Fibroblast of the conjunctiva (primary cell): ENCODE measurements around the gene AXIN1.
A peak's percentile ranks its signal among the peaks of the same experiment; 100 is the strongest.
"Not testable (repeated sequence)": the region's sequence is repeated elsewhere in the genome, so short reads cannot be mapped to it uniquely, and the experiment has no call there.

ENCODE experiments used
- DNase-seq: peaks from one replicate; pipeline ENCODE4 v3.0.0-alpha.2; 2010; ENCODE audit warnings: low read depth

AXIN1 gene, protein sequence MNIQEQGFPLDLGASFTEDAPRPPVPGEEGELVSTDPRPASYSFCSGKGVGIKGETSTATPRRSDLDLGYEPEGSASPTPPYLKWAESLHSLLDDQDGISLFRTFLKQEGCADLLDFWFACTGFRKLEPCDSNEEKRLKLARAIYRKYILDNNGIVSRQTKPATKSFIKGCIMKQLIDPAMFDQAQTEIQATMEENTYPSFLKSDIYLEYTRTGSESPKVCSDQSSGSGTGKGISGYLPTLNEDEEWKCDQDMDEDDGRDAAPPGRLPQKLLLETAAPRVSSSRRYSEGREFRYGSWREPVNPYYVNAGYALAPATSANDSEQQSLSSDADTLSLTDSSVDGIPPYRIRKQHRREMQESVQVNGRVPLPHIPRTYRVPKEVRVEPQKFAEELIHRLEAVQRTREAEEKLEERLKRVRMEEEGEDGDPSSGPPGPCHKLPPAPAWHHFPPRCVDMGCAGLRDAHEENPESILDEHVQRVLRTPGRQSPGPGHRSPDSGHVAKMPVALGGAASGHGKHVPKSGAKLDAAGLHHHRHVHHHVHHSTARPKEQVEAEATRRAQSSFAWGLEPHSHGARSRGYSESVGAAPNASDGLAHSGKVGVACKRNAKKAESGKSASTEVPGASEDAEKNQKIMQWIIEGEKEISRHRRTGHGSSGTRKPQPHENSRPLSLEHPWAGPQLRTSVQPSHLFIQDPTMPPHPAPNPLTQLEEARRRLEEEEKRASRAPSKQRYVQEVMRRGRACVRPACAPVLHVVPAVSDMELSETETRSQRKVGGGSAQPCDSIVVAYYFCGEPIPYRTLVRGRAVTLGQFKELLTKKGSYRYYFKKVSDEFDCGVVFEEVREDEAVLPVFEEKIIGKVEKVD

DNA sequence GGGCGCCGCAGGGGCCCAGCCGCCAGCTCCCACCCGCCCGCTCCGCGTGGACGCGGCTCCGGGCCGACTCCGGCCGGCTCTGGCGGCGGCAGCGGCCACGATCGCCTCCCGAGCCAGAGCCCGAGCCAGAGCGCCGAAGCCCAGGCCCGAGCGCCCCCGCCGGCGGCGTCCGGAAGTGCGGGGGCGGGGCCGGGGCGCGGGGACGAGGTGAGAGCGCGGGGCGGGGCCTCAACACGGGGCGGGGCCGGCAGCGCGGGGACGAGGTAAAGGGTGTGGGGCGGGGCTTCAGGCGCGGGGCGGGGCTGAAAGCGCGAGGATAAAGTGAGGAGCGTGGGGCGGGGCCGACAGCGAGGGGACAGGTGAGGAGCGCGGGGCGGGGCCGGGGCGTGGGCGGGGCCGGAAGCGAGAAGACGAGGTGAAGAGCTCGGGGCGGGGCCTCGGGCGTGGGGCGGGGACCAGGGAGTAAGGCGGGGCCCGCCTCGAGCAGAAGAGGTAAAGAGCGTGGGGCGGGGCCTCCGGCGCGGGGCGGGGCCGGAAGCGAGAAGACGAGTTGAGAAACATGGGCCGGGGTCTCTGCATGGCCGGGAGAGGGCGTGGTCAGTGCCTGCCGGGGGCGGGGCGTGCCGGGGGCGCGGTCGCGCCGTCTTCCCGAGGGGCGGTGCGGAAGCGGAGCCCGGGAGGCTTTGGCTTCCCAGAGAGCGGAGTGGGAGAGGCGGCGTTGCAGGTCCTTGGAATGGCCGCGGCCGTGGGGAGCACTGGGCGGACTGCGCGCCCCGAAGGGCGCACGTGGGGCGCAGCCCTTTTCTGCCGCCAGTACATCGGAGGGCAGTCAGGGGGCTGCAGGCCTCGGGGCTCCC lies at the start of gene AXIN1:
Gene AXIN1, minus strand, starts transcription at position 177 of the 857 bp plus-strand sequence. CDS start 5,698 bp downstream, outside the sequence.
- peak; percentile 78 for DNase-seq

DNA sequence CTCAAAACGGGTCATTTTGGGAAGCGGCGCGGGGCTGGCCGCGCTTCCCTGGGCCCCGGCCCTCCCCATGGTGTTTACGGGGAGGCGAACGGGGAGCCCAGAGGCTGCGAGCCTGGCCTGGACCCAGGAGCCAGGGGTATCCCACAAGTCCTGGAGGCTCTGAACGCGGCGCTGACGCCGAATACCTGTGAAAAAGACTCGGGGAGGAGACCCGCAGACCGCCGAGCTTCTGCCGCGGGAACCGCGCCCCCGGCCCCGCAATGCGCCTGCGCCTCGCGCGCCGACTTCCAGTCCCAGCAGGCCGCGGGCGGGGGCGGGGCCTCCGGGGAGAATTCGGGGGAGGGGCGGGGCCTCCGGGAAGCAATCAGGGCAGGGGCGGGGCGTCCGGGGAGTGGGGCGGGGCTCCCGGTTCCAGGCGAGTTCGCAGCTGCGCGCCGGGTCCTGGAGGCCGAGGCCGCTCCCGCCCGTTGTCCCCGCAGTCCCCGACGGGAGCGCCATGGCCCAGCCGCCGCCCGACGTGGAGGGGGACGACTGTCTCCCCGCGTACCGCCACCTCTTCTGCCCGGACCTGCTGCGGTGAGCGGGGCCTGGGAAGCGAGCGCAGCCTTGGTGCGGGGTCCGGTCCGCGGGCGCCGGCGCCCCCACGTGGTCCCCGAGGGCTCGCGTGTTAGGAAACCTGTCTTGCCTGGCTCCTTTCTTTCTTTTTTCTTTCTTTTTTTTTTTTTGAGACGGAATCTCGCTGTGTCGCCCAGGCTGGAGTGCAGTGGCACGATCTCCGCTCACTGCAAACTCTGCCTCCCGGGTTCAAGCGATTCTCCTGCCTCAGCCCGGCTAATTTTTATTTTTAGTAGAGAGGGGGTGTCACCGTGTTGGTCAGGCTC lies 49.2 kb upstream of the AXIN1 start, which contains the start of gene DECR2:
Gene DECR2, plus strand, starts transcription at position 418 of the 881 bp plus-strand sequence. Its CDS starts 79 bp downstream, at position 497.
- peak; percentile 80 for DNase-seq

DNA sequence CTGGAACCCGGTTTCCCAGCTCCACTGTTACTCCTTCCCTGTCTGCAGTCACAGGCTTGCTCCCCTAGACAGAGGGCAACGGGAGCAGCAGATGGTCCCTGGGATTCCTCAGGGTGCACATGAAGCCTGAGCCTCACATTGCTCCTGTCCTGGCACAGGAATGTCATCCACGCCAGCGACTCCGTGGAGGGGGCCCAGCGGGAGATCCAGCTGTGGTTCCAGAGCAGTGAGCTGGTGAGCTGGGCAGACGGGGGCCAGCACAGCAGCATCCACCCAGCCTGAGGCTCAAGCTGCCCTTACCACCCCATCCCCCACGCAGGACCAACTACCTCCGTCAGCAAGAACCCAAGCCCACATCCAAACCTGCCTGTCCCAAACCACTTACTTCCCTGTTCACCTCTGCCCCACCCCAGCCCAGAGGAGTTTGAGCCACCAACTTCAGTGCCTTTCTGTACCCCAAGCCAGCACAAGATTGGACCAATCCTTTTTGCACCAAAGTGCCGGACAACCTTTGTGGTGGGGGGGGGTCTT lies 47.6 kb upstream of the AXIN1 start:
- no peak for DNase-seq

DNA sequence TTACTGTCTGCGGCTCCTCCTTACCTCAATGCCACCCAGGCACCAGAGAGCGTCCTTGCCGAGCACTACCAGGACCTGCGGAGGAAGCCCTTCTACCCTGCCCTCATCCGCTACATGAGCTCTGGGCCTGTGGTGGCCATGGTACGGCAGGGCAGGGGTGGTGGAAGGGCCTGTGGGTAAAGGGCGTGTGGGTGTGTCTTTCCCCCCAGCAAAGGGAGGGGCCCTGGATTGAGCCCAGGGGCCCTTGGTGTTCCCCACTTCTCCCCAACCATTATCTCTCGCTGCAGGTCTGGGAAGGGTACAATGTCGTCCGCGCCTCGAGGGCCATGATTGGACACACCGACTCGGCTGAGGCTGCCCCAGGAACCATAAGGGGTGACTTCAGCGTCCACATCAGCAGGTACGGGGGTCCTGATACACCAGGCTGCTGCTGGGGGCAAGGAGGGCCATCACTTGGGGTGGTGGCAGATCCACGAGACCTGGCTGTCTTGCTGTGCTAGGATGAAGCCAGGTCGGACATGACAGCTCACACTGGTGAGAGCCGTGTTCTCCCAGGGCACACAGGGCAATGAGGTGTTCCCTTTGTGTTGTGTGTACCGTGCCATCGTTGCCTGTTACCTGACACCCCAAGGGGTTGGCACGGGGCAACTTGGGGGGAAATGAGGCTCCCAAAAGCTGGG lies 47.0 kb upstream of the AXIN1 start:
- no peak for DNase-seq

DNA sequence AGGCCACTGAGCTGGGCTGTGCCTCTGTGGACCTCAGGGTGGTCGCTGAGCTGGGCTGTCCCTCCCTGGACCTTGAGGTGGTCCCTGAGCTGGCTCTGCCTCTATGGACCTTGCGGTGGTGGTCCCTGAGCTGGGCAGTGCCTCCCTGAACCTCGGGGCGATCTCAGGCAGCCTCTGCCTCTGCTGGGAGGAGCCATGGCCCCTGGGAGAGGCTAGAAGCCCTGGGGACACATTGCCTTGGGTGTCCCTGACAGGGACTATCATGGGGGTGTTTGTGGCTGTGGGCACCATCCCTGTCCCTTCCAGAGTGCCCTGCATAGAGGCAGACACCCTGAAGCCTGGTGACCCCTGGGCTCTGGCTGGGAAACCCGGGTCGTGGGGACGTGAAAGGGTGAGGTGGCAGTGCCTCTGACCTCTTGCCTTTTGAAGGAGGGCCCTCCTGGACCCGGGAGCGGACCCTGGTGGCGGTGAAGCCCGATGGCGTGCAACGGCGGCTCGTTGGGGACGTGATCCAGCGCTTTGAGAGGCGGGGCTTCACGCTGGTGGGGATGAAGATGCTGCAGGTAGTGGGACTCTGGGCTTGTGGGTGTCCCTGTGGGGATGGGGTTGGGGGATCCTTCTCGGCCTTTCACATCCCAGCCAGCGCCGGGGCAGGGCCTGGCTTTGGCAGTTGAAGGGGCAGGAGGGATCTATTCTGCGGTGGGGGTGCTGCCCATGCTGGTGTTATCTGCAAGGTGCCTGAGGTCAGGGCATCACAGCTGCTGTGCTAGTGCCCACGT lies 46.2 kb upstream of the AXIN1 start:
- no peak for DNase-seq

DNA sequence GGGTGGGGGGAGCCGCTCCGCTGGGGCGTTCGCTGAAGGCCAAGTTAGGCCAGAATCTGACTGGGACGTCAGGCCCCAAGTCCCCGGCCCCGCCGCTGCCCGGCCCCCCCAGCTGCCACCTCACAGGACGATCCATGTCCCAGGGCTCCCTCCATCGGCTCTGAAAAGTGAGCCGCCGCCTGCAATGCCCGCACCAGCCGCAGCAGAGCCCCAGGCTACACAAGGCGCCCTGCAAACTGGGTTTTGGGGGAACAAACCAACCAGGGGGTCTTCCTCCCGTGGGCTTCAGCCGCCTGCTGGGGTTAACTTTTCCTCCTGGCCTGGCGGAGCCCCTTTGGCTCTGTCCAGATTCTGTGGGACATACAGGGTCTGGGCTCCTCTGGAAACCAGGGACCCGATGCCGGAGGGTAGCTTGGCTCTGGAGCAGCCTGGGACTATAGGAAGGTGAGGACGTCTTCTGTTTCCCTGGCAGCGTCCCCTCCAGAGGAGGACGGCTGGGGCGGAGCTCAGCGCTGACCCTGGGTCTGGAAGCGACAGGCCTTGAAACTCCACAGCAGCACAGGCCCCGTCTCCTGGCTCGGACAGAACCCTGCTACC lies 45.3 kb upstream of the AXIN1 start:
- no peak for DNase-seq

DNA sequence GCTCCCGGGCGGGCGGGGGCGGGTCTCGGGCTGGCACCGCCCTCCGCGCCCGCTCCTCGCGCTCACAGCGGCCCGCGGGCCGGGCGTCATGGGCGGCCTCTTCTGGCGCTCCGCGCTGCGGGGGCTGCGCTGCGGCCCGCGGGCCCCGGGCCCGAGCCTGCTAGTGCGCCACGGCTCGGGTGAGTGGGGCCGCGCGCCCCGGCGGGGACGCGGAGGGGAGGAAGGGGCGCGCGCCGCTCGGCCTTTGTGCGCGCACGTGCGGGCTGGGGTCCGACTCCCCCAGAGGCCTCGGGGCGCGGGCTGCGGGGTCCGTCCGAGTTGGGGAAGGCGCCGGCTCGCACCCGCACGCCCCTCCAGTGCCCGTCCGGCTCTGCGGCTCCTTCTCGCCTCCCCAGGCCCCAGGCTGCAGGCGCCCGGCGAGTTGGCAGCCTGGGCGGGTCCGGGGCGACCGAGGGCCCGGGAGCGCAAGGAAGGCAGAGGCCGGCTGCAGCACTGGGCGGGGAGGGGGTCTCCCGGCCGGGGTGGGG lies 44.7 kb upstream of the AXIN1 start, which contains the start of gene NME4:
Gene NME4, plus strand, starts transcription at position 65 of the 527 bp plus-strand sequence. Its CDS starts 24 bp downstream, at position 89.
- DNase-seq: no peak

DNA sequence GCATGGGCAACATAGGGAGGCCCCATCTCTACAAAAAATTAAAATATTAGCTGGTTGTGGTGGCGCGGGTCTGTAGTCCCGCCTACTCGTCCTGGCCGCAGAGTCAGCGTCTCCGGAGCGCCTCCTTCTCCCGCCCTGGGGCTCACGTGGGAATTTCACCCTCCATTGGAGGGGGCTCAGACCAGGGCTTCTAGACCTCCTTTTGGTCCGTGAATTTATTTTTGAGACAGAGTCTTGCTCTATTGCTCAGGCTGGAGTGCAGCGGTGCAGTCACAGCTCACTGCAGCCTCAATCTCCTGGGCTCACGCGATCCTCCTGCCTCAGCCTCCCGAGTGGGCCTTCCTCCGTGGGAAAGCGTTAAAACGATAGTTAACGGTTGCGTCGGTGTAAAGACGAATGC lies 44.1 kb upstream of the AXIN1 start:
- no peak for DNase-seq

DNA sequence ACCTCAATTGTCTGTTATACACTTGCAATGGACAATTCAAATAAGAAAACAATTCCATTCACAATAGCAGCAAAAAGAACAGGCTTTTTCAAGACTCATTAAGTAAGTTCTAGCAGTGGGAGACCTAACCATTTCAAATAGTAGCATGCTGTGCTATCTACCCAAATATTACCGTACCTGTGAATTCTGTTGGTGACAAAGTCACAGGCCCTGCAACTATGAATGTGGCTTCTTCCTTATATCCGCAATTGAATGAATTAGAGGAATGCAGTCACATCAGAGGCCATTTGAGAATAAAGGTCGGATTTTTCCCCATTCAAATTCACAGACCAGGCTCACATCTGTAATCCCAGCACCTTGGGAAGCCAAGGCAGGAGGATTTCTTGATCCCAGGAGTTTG lies 43.7 kb upstream of the AXIN1 start:
- DNase-seq: no peak

DNA sequence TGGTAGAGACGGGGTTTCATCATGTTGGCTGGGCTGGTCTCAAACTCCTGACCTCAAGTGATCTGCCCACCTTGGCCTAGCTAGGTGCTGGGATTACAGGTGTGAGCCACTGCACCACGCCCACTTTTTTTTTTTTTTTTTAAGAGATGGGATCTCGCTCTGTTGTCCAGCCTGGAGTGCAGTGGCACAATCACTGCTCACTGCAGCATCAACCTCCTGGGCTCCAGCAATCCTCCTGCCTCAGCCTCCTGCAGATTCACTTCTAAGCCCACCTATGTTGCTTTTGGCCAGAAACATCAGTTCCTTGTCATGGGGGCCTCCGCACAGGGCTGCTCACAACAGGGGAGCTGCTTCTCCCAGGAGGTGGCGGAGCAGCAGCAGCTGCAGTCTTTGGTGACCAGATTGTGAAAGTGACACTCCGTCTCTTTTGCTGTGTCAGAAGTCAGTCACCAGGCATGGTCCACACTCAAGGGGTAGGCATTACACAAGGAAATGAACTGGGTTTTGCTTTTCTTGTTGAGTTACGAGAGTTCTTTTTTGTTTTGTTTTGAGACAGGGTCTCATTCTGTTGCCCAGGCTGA lies 40.0 kb upstream of the AXIN1 start:
- DNase-seq: no peak

DNA sequence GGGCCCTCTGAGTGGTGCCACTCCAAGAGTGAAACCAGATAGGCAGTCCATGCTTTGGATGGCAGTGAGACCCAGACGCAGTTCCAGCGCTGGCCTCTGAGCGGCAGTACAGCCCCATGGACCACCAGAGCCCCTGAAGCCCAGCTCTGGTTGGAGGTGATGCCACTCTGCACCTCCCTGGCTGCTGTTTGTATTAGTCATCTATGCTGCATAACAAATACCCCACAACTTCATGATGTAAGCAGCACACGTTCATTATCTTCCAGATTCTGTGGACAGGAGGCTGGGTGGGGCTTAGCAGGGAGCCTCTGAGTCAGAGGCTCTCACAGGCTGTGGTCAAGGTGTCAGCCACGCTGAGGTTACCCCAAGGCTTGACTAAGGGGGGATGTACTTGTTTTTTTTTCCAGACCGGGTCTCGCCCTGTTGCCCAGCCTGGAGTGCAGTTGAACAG lies 39.4 kb upstream of the AXIN1 start:
- DNase-seq: peak; percentile 70

DNA sequence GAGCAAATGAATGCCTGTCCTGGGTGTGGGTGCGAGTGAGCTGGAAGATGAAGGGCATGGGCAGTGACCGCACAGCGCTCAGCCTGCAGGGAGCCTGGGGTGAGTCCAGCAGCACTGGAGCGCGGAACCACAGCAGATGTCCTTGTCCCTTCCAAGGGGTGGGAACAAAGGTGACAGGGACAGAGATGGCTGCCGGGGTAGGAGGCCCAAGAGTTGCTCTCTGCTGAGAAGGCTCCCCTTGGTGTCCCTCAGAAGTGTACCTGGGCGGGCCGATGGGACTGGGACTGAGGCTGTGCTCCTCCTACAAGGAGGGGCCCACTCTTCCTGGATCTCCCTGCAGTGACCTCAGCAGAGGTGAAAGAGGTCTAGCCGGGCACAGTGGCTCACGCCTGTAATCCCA lies 36.8 kb upstream of the AXIN1 start:
- no peak for DNase-seq

DNA sequence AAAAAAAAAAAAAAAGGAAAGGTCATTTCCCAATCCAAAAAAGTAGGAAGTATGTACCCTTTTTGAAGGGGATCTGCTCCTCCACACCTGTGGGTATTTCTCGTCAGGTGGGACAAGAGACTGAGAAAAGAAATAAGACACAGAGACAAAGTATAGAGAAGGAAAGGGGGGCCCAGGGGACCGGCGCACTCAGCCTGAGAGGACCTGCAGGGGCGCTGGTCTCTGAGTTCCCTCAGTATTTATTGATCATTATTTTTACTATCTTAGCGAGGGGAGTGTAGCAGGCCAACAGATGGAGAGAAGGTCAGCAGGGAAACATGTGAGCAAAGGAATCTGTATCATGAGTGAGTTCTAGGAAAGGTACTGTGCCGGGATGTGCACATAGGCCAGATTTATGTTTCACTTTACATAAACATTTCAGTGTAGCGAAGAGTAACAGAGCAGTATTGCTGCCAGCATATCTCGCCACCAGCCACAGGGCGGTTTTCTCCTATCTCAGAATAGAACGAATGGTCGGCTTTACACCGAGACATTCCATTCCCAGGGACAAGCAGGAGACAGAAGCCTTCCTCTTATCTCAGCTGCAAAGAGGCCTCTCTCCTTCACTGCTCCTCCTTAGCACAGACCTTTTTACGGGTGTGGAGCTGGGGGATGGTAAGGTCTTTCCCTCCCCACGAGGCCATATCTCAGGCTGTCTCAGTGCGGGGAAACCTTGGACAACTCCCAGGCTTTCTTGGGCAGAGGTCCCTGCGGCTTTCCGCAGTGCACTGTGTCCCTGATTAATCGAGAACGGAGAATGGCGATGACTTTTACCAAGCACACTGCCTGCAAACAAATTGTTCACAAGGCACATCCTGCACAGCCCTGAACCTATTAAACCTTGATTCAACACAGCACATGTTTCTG lies 35.5 kb upstream of the AXIN1 start:
- not testable (repeated sequence) for DNase-seq

DNA sequence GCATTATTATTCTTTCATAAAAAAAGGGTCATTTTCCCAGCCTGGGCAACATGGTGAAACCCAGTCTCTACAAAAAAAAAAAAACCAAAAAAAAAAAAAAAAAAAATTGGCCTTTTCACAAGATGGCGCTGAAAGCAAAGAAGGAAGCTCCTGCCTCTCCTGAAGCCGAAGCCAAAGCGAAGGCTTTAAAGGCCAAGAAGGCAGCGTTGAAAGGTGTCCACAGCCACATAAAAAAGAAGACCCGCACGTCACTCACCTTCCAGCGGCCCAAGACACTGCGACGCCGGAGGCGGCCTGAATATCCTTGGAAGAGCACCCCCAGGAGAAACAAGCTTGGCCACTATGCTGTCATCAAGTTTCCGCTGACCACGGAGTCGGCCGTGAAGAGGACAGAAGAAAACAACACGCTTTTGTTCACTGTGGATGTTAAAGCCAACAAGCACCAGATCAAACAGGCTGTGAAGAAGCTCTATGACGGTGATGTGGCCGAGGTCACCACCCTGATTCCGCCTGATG lies 34.2 kb upstream of the AXIN1 start:
- no peak for DNase-seq

DNA sequence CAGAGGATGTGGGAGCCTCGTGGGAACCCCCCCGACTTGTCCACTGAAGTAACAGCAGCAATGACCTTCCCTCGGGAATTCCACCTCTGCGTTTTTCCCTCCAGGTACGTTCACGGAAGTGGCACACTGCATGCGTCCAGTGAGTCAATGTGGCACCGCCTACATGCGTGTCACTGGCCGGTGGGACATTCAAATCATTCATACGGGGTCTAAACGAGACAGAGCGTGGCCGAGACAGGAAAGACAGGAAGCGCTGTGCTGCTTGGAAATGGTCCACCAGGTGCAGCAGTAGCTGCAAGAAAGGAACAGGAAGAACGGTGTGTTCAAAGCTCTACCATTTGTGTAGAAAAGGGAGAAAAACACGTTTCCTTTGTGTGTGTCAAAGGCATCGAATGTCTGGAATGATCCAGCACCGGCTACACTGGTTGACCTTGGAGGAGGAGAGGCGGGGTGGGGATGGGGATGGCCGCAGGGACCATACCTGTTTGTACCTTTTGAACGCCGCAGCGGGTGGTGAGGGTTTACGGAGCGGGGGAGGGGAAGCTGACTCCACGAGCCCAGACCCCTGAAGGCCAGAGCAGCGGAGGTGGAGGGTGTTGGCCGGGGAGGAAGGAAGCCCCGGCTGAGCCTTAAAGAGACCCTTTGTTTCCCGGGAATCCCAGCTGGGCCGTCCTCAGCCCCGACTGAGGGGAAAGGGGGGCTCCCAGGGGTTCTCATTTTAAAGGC lies 31.0 kb upstream of the AXIN1 start:
- DNase-seq: no peak
